Measurements from ENCODE around the gene AGTR1.

- TF ChIP-seq CTCF (IDR thresholded peaks at IDR 0.05) (no peak), POLR2A (IDR thresholded peaks at IDR 0.05) (no peak)
These were observed 31.1 kb downstream of the AGTR1 start for GRCh38 chr3:148728753-148729152.
